GM23248 (cell line): ENCODE results near the gene POU2AF3. TPM values are rescaled to one million over a fixed set of nuclear protein-coding genes. Genes with fewer than 3 reads are reported as not detected.

Experiments
- DNase-seq: peaks from one replicate; pipeline ENCODE4 v3.0.0-alpha.2; 2015
- H2AFZ ChIP-seq: fragments of 200-600 bp; sonication (generic); 2 replicates; pipeline ENCODE4 v1.6.1; 2016; ENCODE audit warnings: antibody characterized with exemption
- H3F3A ChIP-seq: fragments of 200-600 bp; sonication (generic); 2 replicates; pipeline ENCODE4 v1.6.1; 2016; ENCODE audit warnings: mild to moderate bottlenecking, antibody characterized with exemption, mixed run types; ENCODE audit not compliant: insufficient read depth
- H3K27ac ChIP-seq: fragments of 200-600 bp; sonication (generic); 2 replicates; pipeline ENCODE4 v1.5.1; 2016; ENCODE audit warnings: mild to moderate bottlenecking
- H3K27me3 ChIP-seq: fragments of 200-600 bp; sonication (generic); replicated peaks from 2 replicates; pipeline ENCODE4 v1.6.1; 2016; ENCODE audit warnings: mild to moderate bottlenecking; ENCODE audit not compliant: insufficient read depth
- H3K36me3 ChIP-seq: fragments of 200-600 bp; sonication (generic); 2 replicates; pipeline ENCODE4 v1.6.1; 2016; ENCODE audit warnings: low read depth, mild to moderate bottlenecking
- H3K4me1 ChIP-seq: fragments of 200-600 bp; sonication (generic); 2 replicates; pipeline ENCODE4 v1.6.1; 2016; ENCODE audit warnings: mild to moderate bottlenecking; ENCODE audit not compliant: insufficient read depth
- H3K4me2 ChIP-seq: fragments of 200-600 bp; sonication (generic); one replicate; pipeline ENCODE4 v1.6.1; 2016; ENCODE audit warnings: mild to moderate bottlenecking; ENCODE audit not compliant: unreplicated experiment
- H3K4me3 ChIP-seq: fragments of 200-600 bp; sonication (generic); 2 replicates; pipeline ENCODE4 v1.5.1; 2016; ENCODE audit warnings: mild to moderate bottlenecking
- H3K79me2 ChIP-seq: fragments of 200-600 bp; sonication (generic); 2 replicates; pipeline ENCODE4 v1.6.1; 2016; ENCODE audit warnings: mild to moderate bottlenecking; ENCODE audit not compliant: insufficient read depth
- H3K9ac ChIP-seq: fragments of 200-600 bp; sonication (generic); 2 replicates; pipeline ENCODE4 v1.6.1; 2016; ENCODE audit warnings: mild to moderate bottlenecking
- H3K9me2 ChIP-seq: fragments of 200-600 bp; sonication (generic); 2 replicates; pipeline ENCODE4 v1.6.1; 2016; ENCODE audit warnings: mixed run types, mild to moderate bottlenecking, moderate library complexity; ENCODE audit not compliant: insufficient read depth
- H3K9me3 ChIP-seq: fragments of 200-600 bp; sonication (generic); one replicate; pipeline ENCODE4 v1.6.1; 2017; ENCODE audit warnings: low read depth
- H4K20me1 ChIP-seq: fragments of 200-600 bp; sonication (generic); 2 replicates; pipeline ENCODE4 v1.6.0; 2016; ENCODE audit not compliant: insufficient read depth
- EZH2 ChIP-seq: fragments of 200-600 bp; sonication (generic); IDR thresholded peaks from 2 replicates; pipeline ENCODE4 v1.6.1; 2018; ENCODE audit warnings: antibody characterized with exemption, mild to moderate bottlenecking; ENCODE audit not compliant: insufficient read depth, poor library complexity, severe bottlenecking
- EZH2phosphoT487 ChIP-seq: fragments of 200-600 bp; sonication (generic); IDR thresholded peaks from 2 replicates; pipeline ENCODE4 v1.6.1; 2018; ENCODE audit warnings: antibody characterized with exemption, moderate library complexity, mild to moderate bottlenecking, low read depth; ENCODE audit not compliant: insufficient read depth
- WGBS, 2 experiments: methylation state at CpG; one replicate each; pipeline ENCODE4 v1.1.6; 2015 to 2017; ENCODE audit warnings: low lambda C conversion rate in 2 of 2, low coverage in 1 of 2; ENCODE audit errors: missing lambda C conversion rate in 2 of 2; 5-methylcytosine and 5-hydroxymethylcytosine counted together
- in situ Hi-C: fragments of 300-500 bp; cut with MboI; formaldehyde crosslinking; loops from 2 replicates; pipeline ENCODE4 v1.15.0; 2020
- polyA plus RNA-seq: library from polyadenylated mRNA; unstranded; fragments of >200 nt; fragmentation: Nextera tagmentation; extraction: Ambion mirVana; gene quantifications from 2 replicates; pipeline ENCODE4 v1.2.1, GENCODE V29; 2016
- total RNA-seq: library from RNA; depleted of rRNA; stranded (reverse); fragments of >200 nt; shearing (Covaris generic); gene quantifications from 2 replicates; pipeline ENCODE4 v1.2.3, GENCODE V29; 2014; rRNA removed

Gene POU2AF3, protein sequence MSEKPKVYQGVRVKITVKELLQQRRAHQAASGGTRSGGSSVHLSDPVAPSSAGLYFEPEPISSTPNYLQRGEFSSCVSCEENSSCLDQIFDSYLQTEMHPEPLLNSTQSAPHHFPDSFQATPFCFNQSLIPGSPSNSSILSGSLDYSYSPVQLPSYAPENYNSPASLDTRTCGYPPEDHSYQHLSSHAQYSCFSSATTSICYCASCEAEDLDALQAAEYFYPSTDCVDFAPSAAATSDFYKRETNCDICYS
- not detected in 2 replicates for total RNA-seq
- not detected in 2 replicates for polyA plus RNA-seq

GRCh38 chr11:111298413-111299100 lies at the start of gene POU2AF3:
POU2AF3 (plus strand) TSS chr11:111298546; CDS start chr11:111298582, 36 bp downstream.
- Histone ChIP-seq H3K9me3 (no peaks in the 10 kb centered on the region), H3K79me2 (no peaks in the 10 kb centered on the region), H3K36me3 (no peaks in the 10 kb centered on the region), H3K4me3 (peak within 1 kb of the TSS; percentile 68), H4K20me1 (no peaks in the 10 kb centered on the region), H3K9me2 (no peaks in the 10 kb centered on the region), H2AFZ (peak within 1 kb of the TSS; percentile 86), H3K4me1 (no peaks in the 10 kb centered on the region), H3K9ac (peak within 1 kb of the TSS; percentile 26), H3F3A (no peaks in the 10 kb centered on the region), H3K4me2 (peak within 1 kb of the TSS; percentile 73), H3K27ac (no peak within 1 kb of the TSS), H3K27me3 (peaks cover 6% of the 10 kb centered on the region; the same call in 1 of the 2 replicates)
- WGBS, 2 experiments = 7 to 17% methylated on average over 25 to 57 of the region's 57 CpGs
- in situ Hi-C loops = no loop called here
- no peak for TF ChIP-seq EZH2phosphoT487
- no peak for TF ChIP-seq EZH2
- peak; percentile 23 for DNase-seq

DNA sequence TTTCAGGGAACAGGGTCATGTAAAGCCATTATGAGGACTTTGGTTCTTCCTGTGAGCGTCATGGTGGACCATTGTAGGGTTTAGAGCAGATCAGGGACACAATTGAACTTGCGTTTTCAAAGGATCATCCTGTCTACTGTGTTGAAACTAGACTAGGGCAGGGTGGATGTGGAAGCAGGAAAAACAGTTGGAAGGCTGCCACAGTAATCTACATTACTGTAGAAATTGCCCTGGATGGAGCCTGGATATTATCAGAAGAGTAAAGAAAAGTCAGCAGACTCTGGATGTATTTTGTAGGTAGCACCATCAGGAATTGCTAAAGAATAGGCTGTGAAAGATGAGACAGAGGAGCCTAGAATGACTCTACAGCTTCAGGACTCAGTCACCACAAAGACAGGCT lies 47.4 kb upstream of the POU2AF3 start:
- Histone ChIP-seq H3F3A (no peaks in the 10 kb centered on the region), H3K79me2 (no peaks in the 10 kb centered on the region), H3K9ac (no peak overlapping the region), H3K4me3 (no peak overlapping the region), H2AFZ (no peak overlapping the region), H3K36me3 (no peaks in the 10 kb centered on the region), H3K27ac (no peak overlapping the region), H4K20me1 (no peaks in the 10 kb centered on the region), H3K4me1 (no peaks in the 10 kb centered on the region), H3K27me3 (peaks cover 50% of the 10 kb centered on the region), H3K9me2 (no peaks in the 10 kb centered on the region), H3K4me2 (no peak overlapping the region), H3K9me3 (no peaks in the 10 kb centered on the region)
- in situ Hi-C loops = no loop called here
- 47 to 48% methylated on average over 2 of the region's 2 CpGs for WGBS, 2 experiments
- no peak for DNase-seq
- TF ChIP-seq EZH2 = no peak
- no peak for TF ChIP-seq EZH2phosphoT487

GRCh38 chr11:111253131-111253530 lies 45.2 kb upstream of the POU2AF3 start:
- Histone ChIP-seq H3K9ac (no peak overlapping the region), H3K4me3 (no peak overlapping the region), H3K4me1 (no peaks in the 10 kb centered on the region), H3K9me3 (no peaks in the 10 kb centered on the region), H3F3A (no peaks in the 10 kb centered on the region), H3K4me2 (no peak overlapping the region), H2AFZ (no peak overlapping the region), H3K27me3 (peaks cover 54% of the 10 kb centered on the region), H3K27ac (no peak overlapping the region), H3K36me3 (no peaks in the 10 kb centered on the region), H4K20me1 (no peaks in the 10 kb centered on the region), H3K79me2 (no peaks in the 10 kb centered on the region), H3K9me2 (no peaks in the 10 kb centered on the region)
- DNase-seq = no peak
- TF ChIP-seq EZH2phosphoT487 (no peak), EZH2 (no peak)
- in situ Hi-C loops = no loop called here
- WGBS, 2 experiments = 84 to 91% methylated on average over 1 of the region's 1 CpG

- Histone ChIP-seq H3K79me2 (no peaks in the 10 kb centered on the region), H3K9me3 (no peaks in the 10 kb centered on the region), H3F3A (no peaks in the 10 kb centered on the region), H2AFZ (no peak overlapping the region), H3K27ac (no peak overlapping the region), H3K9me2 (no peaks in the 10 kb centered on the region), H4K20me1 (no peaks in the 10 kb centered on the region), H3K4me1 (no peaks in the 10 kb centered on the region), H3K36me3 (no peaks in the 10 kb centered on the region), H3K27me3 (peaks cover 52% of the 10 kb centered on the region), H3K9ac (no peak overlapping the region), H3K4me2 (no peak overlapping the region), H3K4me3 (no peak overlapping the region)
- in situ Hi-C loops = no loop called here
- WGBS, 2 experiments = 59 to 64% methylated on average over 5 of the region's 5 CpGs
- TF ChIP-seq EZH2 (no peak), EZH2phosphoT487 (no peak)
- DNase-seq = no peak
These were observed 44.7 kb upstream of the POU2AF3 start for GRCh38 chr11:111253630-111254029.
